GM21423 (cell line): ENCODE results near the gene DNAJB1.

Experiments used
- ATAC-seq: cut with Tn5 transposase; IDR thresholded peaks from one replicate; pipeline ENCODE4 v1.9.1; 2021; ENCODE audit warnings: mild to moderate bottlenecking, moderate library complexity; ENCODE audit not compliant: unreplicated experiment

The DNAJB1 gene

DNA sequence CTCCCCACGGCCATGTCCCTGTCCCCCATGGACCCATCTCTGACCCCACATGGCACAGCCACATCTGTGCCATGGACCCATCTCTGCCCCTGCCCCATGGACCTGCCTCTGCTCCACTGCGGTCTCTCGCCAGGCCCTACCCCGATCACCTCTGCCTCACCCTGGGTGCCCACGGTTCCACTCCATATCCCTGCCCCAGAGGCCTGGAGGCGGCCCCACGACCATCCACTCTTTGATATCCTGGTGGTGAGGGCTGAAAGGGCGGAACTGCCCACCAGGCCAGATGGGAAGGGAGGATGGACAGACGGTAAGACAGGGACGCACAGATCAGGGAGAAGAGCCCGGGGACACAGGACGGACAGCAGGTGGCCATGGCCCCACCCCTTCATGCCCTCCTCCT, 43.4 kb downstream of the DNAJB1 start:
- no peak for ATAC-seq

DNA sequence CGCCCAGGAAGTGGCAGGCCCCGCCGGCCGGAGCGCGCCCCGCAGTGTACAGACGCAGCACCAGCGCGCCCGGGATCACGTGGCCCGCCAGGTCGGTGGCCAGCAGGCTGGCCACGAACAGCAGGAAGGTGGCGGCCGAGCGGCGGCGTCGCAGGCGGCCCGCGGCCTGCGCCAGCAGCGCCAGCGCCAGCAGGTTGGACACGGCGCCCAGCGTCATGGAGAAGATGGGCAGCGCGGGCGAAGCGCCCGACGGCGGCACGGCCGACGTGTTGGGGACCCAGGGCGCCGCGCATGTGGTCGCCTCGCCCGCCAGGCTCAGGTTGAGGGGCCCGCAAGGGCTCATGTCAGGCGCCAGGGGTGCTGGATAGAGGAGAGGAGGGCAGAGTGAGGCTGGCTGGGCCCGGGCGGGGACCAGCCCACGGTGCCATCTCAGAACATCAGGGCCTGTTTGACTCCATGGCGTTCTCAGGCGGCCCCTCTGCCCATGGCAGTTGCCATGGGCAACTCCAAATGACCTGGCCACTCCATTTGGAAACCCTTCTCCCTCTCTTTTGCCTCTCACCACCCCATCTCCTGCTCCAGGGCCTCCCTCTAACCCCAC, 44.1 kb downstream of the DNAJB1 start:
- ATAC-seq, result no peak

DNA sequence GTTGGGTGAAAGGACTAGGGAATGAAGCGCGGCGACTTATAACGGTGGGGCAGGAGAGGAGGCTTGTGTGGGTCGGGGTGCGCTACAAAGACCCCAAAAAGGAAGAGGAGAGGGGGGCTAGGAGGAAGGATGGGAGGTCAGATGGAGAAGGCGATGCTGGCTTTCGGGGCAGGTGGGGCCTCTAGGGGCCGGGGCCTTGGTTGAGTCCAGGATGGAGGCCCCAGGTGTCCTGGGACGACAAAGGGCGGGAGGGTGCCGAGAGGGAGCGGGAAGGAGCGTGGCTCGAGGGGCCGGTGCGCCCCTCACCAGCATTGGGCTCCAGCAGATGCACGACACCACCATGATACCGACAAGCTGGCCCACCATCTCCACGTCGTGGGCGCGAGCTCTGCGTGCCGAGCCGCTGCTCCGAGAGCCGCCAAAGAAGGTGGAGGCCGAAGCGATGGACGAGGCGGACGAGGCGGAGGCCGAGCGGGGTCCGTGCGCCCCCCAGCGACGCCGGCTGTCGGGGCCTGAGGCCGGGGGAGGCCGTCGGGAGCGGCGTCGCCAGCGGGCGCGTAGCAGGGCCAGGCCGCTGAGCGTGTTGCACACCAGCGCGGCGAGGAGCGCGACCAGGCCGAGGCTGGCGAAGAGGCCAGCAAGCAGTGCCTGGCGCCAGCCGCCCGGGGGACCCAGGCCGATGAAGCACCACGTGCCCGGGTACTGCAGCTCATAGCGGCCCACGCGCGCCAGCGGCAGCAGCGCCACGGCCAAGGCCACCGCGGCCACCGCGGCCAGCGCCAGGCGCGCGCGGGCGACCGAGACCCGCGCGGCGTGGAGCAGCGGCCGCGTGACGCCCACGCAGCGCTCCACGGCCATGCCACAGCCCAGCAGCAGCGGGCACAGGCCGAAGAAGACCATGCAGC, 44.9 kb downstream of the DNAJB1 start:
- ATAC-seq, result no peak

DNA sequence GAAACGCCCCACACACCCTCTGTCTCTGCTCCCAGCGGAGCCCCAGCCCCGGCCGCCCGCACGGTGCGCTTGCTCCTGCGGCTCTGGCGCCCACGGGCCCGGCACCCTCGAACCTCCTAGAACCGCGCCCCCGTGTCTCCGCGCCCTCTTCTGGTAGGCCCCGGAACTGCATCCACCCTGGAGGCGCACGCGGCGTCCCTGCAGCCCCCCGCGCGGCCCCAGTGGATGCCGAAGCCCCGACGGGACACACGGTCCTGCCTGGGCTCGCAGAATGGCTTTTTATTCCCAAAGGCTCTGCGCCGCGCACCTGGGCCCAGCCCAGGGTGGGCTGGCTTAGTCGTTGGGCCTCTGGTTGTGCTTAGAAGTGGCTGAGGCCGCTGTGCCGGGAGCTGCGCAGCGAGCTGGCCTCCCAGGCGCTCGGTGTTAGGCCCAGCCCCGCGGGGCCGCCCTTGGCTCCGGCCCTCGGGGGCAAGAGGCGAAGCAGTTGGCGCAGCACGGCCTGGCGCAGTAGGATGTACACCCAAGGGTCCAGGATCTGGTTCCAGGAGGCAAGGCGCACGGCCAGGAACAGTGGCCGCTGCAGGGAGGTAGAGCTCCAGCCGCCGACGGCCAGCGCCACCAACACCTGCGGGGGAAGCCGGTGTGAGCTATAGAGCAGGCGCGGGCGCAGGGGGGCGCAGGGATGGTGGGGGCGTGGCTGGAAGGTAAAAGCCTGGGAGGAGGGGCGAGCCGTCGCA, 45.8 kb downstream of the DNAJB1 start:
- ATAC-seq, result no peak

DNA sequence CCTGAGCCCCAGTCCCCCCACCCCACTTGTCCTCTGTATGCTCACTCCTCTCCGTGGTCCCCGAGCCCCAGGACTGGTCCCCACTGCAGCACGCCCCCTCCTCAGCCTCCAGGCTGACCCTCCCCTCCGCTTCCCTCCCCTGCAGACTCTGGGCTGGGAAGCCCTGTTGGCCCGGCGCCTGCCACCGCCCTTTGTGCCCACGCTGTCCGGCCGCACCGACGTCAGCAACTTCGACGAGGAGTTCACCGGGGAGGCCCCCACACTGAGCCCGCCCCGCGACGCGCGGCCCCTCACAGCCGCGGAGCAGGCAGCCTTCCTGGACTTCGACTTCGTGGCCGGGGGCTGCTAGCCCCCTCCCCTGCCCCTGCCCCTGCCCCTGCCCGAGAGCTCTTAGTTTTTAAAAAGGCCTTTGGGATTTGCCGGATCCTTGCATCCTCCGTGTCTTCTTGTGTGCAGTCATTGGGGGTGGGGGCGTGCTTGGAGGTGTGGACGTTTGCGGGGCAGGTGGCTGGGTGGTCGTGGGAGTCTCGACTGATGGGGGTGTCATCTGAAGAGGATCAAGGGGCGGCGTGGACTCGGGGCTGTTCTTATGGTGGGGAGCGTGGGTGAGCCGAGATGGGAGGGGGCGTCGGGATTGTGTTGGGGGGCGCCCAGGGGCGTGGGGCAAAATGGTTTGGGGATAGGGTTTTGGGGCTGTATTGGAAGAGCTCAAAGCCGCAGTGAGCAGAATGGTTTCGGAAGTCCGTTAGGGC, 46.6 kb downstream of the DNAJB1 start:
- ATAC-seq, result no peak

DNA sequence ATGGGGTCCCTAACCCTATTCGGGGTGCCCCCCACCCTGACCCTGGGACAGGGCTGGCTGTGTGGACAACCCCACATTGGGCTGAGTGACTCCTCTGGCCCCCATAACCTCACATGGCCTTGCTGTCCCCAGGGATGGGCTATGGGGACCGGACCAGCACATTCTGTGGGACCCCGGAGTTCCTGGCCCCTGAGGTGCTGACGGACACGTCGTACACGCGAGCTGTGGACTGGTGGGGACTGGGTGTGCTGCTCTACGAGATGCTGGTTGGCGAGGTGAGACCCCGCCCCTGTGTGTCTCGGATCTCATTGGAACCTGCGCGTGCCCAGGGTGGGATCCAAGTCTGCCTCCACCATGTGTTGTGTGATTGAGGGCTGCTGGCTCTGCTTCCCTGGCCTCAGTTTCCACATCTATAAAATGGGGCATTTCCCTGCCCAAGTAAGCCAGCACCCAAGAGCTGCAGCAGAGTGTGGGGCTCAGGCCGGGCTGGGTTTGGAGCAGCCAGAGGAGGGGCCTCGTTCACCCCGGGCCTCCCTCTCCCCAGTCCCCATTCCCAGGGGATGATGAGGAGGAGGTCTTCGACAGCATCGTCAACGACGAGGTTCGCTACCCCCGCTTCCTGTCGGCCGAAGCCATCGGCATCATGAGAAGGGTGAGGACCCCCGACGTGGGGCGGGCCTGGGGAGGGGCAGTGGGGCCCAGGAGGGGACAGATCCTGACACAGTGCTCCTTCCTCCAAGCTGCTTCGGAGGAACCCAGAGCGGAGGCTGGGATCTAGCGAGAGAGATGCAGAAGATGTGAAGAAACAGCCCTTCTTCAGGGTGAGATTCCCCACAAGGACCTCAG, 47.9 kb downstream of the DNAJB1 start:
- no peak for ATAC-seq

DNA sequence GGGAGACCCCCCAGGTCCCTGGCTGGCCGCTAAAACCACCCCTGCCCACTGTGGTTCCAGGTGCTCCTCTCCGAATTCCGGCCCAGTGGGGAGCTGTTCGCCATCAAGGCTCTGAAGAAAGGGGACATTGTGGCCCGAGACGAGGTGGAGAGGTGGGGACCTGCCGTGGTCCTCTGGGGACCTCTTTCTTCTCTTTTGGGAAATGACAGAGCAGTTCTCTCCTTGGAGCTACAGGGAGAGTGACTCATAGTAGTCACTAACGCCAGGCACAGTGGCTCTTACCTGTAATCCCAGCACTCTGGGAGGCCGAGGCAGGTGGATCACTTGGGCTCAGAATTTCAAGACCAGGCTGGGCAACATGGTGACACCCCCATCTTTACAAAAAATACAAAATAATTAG, 50.4 kb downstream of the DNAJB1 start:
- ATAC-seq, result no peak

DNA sequence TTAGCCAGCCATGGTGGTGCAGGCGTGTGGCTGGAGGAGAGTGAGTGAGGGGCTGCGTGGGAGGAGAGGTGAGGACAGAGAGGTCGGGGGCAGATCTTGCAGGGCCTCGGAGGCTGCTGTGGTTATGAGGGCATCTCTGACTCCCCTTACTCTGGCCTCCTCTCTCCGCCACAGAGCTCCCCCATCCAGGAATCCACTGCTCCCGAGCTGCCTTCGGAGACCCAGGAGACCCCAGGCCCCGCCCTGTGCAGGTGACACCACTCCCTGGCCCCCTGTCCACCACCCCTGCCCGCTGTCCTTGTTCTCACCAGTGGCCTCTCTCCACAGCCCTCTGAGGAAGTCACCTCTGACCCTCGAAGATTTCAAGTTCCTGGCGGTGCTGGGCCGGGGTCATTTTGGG, 50.8 kb downstream of the DNAJB1 start:
- ATAC-seq, result no peak
